Measurements from ENCODE around the gene VPS39.

- TF ChIP-seq CTCF (IDR thresholded peaks at IDR 0.05; ENCODE audit: poor library complexity), result no peak
- no peak for TF ChIP-seq EZH2 (IDR thresholded peaks at IDR 0.05; ENCODE audit: borderline replicate concordance)
- no peak for TF ChIP-seq EZH2phosphoT487 (IDR thresholded peaks at IDR 0.05; ENCODE audit: low read depth, severe bottlenecking, unreplicated experiment)
These were observed 23.0 kb upstream of the VPS39 start for GRCh38 chr15:42231088-42231487.

All from hepatocyte (in vitro differentiated cells).